GM12878 (cell line): ENCODE measurements around the gene TOX2. TPM values are rescaled to one million over a fixed set of nuclear protein-coding genes. Genes with fewer than 3 reads are reported as not detected.

Experiments used
- ATAC-seq: fragments of 200-7000 bp; cut with Tn5 transposase; 3 replicates; pipeline ENCODE4 v1.9.1; 2020; ENCODE audit warnings: mild to moderate bottlenecking, moderate library complexity
- BruUV-seq: library from RNA; stranded (reverse); fragments of 400-500 nt; replicated peaks from 2 replicates; lab custom pipeline; 2021; lab: Mats Ljungman, UMichigan
- CTCF ChIA-PET: fragments of 300-600 bp; sonication (Branson Sonifier 250); formaldehyde crosslinking; extraction: SDS; loops from one replicate; lab custom pipeline; 2021; ENCODE audit warnings: inconsistent platforms; lab: Yijun Ruan, JAX
- POLR2A ChIA-PET: fragments of 350-600 bp; formaldehyde crosslinking; extraction: SDS; loops from one replicate; lab custom pipeline; 2021; ENCODE audit warnings: inconsistent platforms; lab: Charles Lee
- RAD21 ChIA-PET: fragments of 300-600 bp; sonication (Branson Sonifier 250); formaldehyde crosslinking; loops from one replicate; lab custom pipeline; 2023; ENCODE audit warnings: antibody characterized with exemption; ENCODE audit not compliant: unreplicated experiment; lab: Charles Lee
- SMC1A ChIA-PET: fragments of 300-600 bp; sonication (Branson Sonifier 250); formaldehyde crosslinking; loops from one replicate; lab custom pipeline; 2023; ENCODE audit not compliant: unreplicated experiment, uncharacterized antibody; lab: Charles Lee
- DNase-seq: peaks from one replicate; pipeline ENCODE4 v3.0.0-alpha.2; 2011; ENCODE audit warnings: low read depth, low spot score
- FAIRE-seq: peaks from 3 replicates; lab custom pipeline; 2011; peaks lifted over from hg19 to GRCh38; lab: Jason Lieb, UNC
- H2AFZ ChIP-seq: 2 replicates; pipeline ENCODE4 v1.6.0; 2011; ENCODE audit warnings: low read depth, low read length, control low read depth; ENCODE audit not compliant: control insufficient read depth
- H3K27ac ChIP-seq: 2 replicates; pipeline ENCODE4 v1.5.1; 2011; ENCODE audit warnings: control low read depth; ENCODE audit not compliant: control insufficient read depth, insufficient read depth
- H3K27me3 ChIP-seq, 2 experiments: replicated peaks in 1 of 2; 2 replicates each; pipeline versions ENCODE4 v1.6.0 to v1.6.1; 2011; ENCODE audit warnings: low read length in 1 of 2; ENCODE audit not compliant: control insufficient read depth in 2 of 2, insufficient read depth in 2 of 2
- H3K36me3 ChIP-seq, 2 experiments: 2 replicates each; pipeline ENCODE4 v1.5.1; 2011; ENCODE audit warnings: low read length in 1 of 2; ENCODE audit not compliant: control insufficient read depth in 2 of 2, insufficient read depth in 2 of 2
- H3K4me1 ChIP-seq: 2 replicates; pipeline ENCODE4 v1.6.1; 2011; ENCODE audit warnings: mild to moderate bottlenecking, low read length, moderate library complexity, mixed read lengths; ENCODE audit not compliant: control insufficient read depth, insufficient read depth
- H3K4me2 ChIP-seq: 2 replicates; pipeline ENCODE4 v1.6.0; 2011; ENCODE audit warnings: control low read depth; ENCODE audit not compliant: control insufficient read depth, insufficient read depth
- H3K4me3 ChIP-seq: fragments of 200-600 bp; sonication (generic); 2 replicates; pipeline ENCODE4 v1.5.1; 2016
- H3K79me2 ChIP-seq: 2 replicates; pipeline ENCODE4 v1.6.0; 2011; ENCODE audit warnings: low read length; ENCODE audit not compliant: control insufficient read depth, insufficient read depth
- H3K9ac ChIP-seq: 2 replicates; pipeline ENCODE4 v1.8.0; 2011; ENCODE audit warnings: low read length, control low read depth, mixed read lengths; ENCODE audit not compliant: control insufficient read depth, insufficient read depth
- H3K9me3 ChIP-seq: replicated peaks from 3 replicates; pipeline ENCODE4 v1.5.1; 2011; ENCODE audit warnings: mild to moderate bottlenecking, low read length; ENCODE audit not compliant: control insufficient read depth, insufficient read depth
- H4K20me1 ChIP-seq: 2 replicates; pipeline ENCODE4 v1.6.0; 2011; ENCODE audit not compliant: control insufficient read depth, insufficient read depth
- HDGF ChIP-seq: fragments of 450-650 bp; IDR thresholded peaks from 2 replicates; pipeline ENCODE4 v1.6.1; 2016; ENCODE audit warnings: antibody characterized with exemption
- NR2F1 ChIP-seq: fragments of 450-650 bp; conservative IDR thresholded peaks from 2 replicates; pipeline ENCODE4 v1.6.1; 2017; ENCODE audit warnings: mild to moderate bottlenecking
- POLR2A ChIP-seq: IDR thresholded peaks from 2 replicates; pipeline ENCODE4 v1.6.1; 2011; ENCODE audit warnings: low read depth, mild to moderate bottlenecking, low read length
- RUNX3 ChIP-seq: IDR thresholded peaks from 2 replicates; pipeline ENCODE4 v1.6.1; 2012; ENCODE audit warnings: low read length, inconsistent platforms
- SIN3A ChIP-seq: IDR thresholded peaks from 2 replicates; pipeline ENCODE4 v1.6.1; 2012; ENCODE audit warnings: low read depth, low read length, improper control_type of control experiment
- ZBTB11 ChIP-seq: fragments of 450-650 bp; formaldehyde crosslinking; IDR thresholded peaks from 2 replicates; pipeline ENCODE4 v1.5.0; 2022; ENCODE audit warnings: mild to moderate bottlenecking, missing genetic modification characterization
- ZBTB33 ChIP-seq: fragments of 450-650 bp; IDR thresholded peaks from 2 replicates; pipeline ENCODE4 v1.6.1; 2017; ENCODE audit warnings: mild to moderate bottlenecking
- WGBS: methylation state at CpG from one replicate; pipeline ENCODE4 v1.1.6; 2016; ENCODE audit warnings: low lambda C conversion rate; ENCODE audit not compliant: insufficient replicate concordance, insufficient coverage; ENCODE audit errors: missing lambda C conversion rate; 5-methylcytosine and 5-hydroxymethylcytosine counted together
- in situ Hi-C: fragments of 300-500 bp; cut with MboI; formaldehyde crosslinking; loops from 9 replicates; pipeline ENCODE4 v1.14.3; 2018; ENCODE audit warnings: mixed read lengths
- intact Hi-C: fragments of 100-400 bp; cut with micrococcal nuclease; formaldehyde crosslinking; loops from one replicate; pipeline ENCODE4 v1.14.2; 2022; ENCODE audit not compliant: unreplicated experiment
- polyA plus RNA-seq, 11 experiments: library from polyadenylated mRNA; depleted of rRNA in 4 of 11; unstranded in 6 of 11; stranded (reverse) in 5 of 11; fragments of >200 nt; fragmentation: Nextera tagmentation in 4 of 11; fragmentation: Illumina TruSeq in 1 of 11; extraction: Ambion mirVana in 4 of 11; extraction: Trizol in 1 of 11; gene quantifications; 1 replicate in 1 of 11; 2 replicates in 10 of 11; pipeline versions ENCODE4 v1.2.1 to v1.2.3, GENCODE V29; 2011 to 2016; ENCODE audit warnings: inconsistent platforms in 2 of 11, missing spikeins in 2 of 11, low read depth in 1 of 11
- total RNA-seq, 4 experiments: library from RNA; depleted of rRNA in 3 of 4; stranded (reverse); fragments of >200 nt in 3 of 4; fragmentation: Illumina TruSeq in 1 of 4; extraction: Trizol in 1 of 4; gene quantifications; 2 replicates each; pipeline versions ENCODE4 v1.2.1 to v1.2.3, GENCODE V29; 2013 to 2021

The TOX2 gene
- total and polyA plus RNA-seq, 10 of the 15 experiments (the other 5 are each of a cell fraction or from before 2014, with no cell fraction given), result 2.6 to 40.5 (median 7.9) TPM

- POLR2A ChIA-PET, result interaction anchor here (0.6 to 3.3 kb wide), 12 partner anchors 9 to 460 kb away, joined by 3 to 13 read pairs (median 5); no protein-coding TSS in a partner anchor
- 2% methylated on average over 9 of the region's 9 CpGs for WGBS
- H2AFZ ChIP-seq, result peak overlapping the region; percentile 15; the same call in 1 of the 2 replicates
- H3K4me3 ChIP-seq, result peak overlapping the region; percentile 50; the same call in 1 of the 2 replicates
- H4K20me1 ChIP-seq, result no peaks in the 10 kb centered on the region; the same call in 1 of the 2 replicates
- H3K9me3 ChIP-seq, result peaks cover 2% of the 10 kb centered on the region; the same call in 2 of the 3 replicates
- CTCF ChIA-PET, result interaction anchor here (0.9 to 5.9 kb wide), 5 partner anchors 9 to 167 kb away, joined by 3 to 40 read pairs (median 3); no protein-coding TSS in a partner anchor
- no peaks in the 10 kb centered on the region for H3K79me2 ChIP-seq
- no peaks in the 10 kb centered on the region for H3K36me3 ChIP-seq
- peak; percentile 23 for DNase-seq
- peaks cover 0 to 4% of the 10 kb centered on the region in 2 experiments; a peak in 2 of 4 replicates for H3K27me3 ChIP-seq
- peak; percentile 69 for ATAC-seq
- peak; percentile 18 for FAIRE-seq
- SMC1A ChIA-PET, result interaction anchor here (0.7 to 7.5 kb wide), 14 partner anchors 9 to 167 kb away, joined by 3 to 68 read pairs (median 4); no protein-coding TSS in a partner anchor
- in situ Hi-C loops (no loop called here), intact Hi-C loops (loop anchor here (5.0 kb wide), 2 partner anchors 75 to 165 kb away; no protein-coding TSS in a partner anchor)
- BruUV-seq, result no TSS peak
- H3K4me1 ChIP-seq, result peaks cover 28% of the 10 kb centered on the region
- no peak overlapping the region for H3K27ac ChIP-seq
- peak overlapping the region; percentile 52; the same call in 1 of the 2 replicates for H3K9ac ChIP-seq
- peak; percentile 37; the same call in 1 of the 2 replicates for TF ChIP-seq RUNX3
- no peak for TF ChIP-seq POLR2A
- TF ChIP-seq SIN3A, result no peak
- peak; percentile 51; the same call in 1 of the 2 replicates for TF ChIP-seq HDGF
- TF ChIP-seq NR2F1, result peak; percentile 52
- H3K4me2 ChIP-seq, result no peak overlapping the region; the same call in 1 of the 2 replicates
- RAD21 ChIA-PET, result interaction anchor here (0.6 to 6.8 kb wide), 16 partner anchors 12 to 206 kb away, joined by 3 to 57 read pairs (median 4); no protein-coding TSS in a partner anchor
Measured at GRCh38 chr20:43916881-43917371, 2.3 kb downstream of the TOX2 start.

- ChIA-PET RAD21 (interaction anchor here (0.6 to 6.8 kb wide), 17 partner anchors 11 to 206 kb away, joined by 3 to 57 read pairs (median 4); no protein-coding TSS in a partner anchor), POLR2A (interaction anchor here (0.7 to 3.3 kb wide), 11 partner anchors 8 to 236 kb away, joined by 3 to 13 read pairs (median 5); no protein-coding TSS in a partner anchor), CTCF (interaction anchor here (1.1 to 5.9 kb wide), 5 partner anchors 9 to 167 kb away, joined by 3 to 40 read pairs (median 9); no protein-coding TSS in a partner anchor), SMC1A (interaction anchor here (0.7 to 7.5 kb wide), 17 partner anchors 9 to 167 kb away, joined by 3 to 68 read pairs (median 4); no protein-coding TSS in a partner anchor)
- Histone ChIP-seq H3K36me3 (no peaks in the 10 kb centered on the region), H2AFZ (no peak overlapping the region), H3K9ac (no peak overlapping the region), H3K9me3 (peaks cover 2% of the 10 kb centered on the region; the same call in 2 of the 3 replicates), H3K4me3 (no peak overlapping the region), H3K79me2 (no peaks in the 10 kb centered on the region), H3K27ac (no peak overlapping the region), H4K20me1 (no peaks in the 10 kb centered on the region; the same call in 1 of the 2 replicates), H3K27me3 (peaks cover 0 to 4% of the 10 kb centered on the region in 2 experiments; a peak in 2 of 4 replicates), H3K4me2 (no peak overlapping the region), H3K4me1 (peaks cover 28% of the 10 kb centered on the region)
- DNase-seq (no peak), FAIRE-seq (no peak), ATAC-seq (no peak; the same call in 2 of the 3 replicates)
- WGBS, result 93% methylated on average over 9 of the region's 9 CpGs
- in situ Hi-C loops, result no loop called here
- TSS peak; percentile 30 for BruUV-seq
- intact Hi-C loops, result loop anchor here (5.0 kb wide), 2 partner anchors 75 to 165 kb away; no protein-coding TSS in a partner anchor
- no peak for TF ChIP-seq ZBTB11 (CRISPR knock-in tag)
- TF ChIP-seq ZBTB33, result 0 out of 2 replicates have a peak, but pooled peaks have one; percentile 37
Measured at GRCh38 chr20:43917380-43917779, 2.7 kb downstream of the TOX2 start.
